Erythroblast (primary cell): ENCODE data around the gene ATF7IP2.
"Not testable (repeated sequence)": the region's sequence is repeated elsewhere in the genome, so short reads cannot be mapped to it uniquely, and the experiment has no call there.

ENCODE experiments used
- GATA1 ChIP-seq: IDR thresholded peaks from 2 replicates; pipeline ENCODE4 v1.6.1; 2011; ENCODE audit warnings: low read depth, mild to moderate bottlenecking, control low read depth, low read length, moderate library complexity
- POLR2A ChIP-seq: IDR thresholded peaks from 2 replicates; pipeline ENCODE4 v1.6.1; 2011; ENCODE audit warnings: mild to moderate bottlenecking, low read length

DNA sequence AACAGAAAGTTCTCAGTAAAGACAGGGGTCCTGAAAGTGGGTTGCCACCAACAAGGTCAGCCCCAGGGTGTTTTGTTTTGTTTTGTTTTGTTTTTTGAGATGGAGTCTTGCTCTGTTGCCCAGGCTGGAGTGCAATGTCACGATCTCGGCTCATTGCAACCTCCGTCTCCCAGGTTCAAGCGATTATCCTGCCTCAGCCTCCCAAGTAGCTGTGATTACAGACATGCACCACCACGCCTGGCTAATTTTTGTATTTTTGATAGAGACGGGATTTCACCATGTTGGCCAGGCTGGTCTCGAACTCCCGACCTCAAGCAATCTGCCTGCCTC is 24.1 kb upstream of the ATF7IP2 start:
- not testable (repeated sequence) for TF ChIP-seq POLR2A, GATA1
